ELF-1 (cell line): ENCODE results near the gene LGALS9.
"Not testable (repeated sequence)": the region's sequence is repeated elsewhere in the genome, so short reads cannot be mapped to it uniquely, and the experiment has no call there.

Experiments
- DNase-seq: peaks from one replicate; pipeline ENCODE4 v3.0.0-alpha.2; 2016; ENCODE audit warnings: low read depth, low spot score

LGALS9 gene

DNA sequence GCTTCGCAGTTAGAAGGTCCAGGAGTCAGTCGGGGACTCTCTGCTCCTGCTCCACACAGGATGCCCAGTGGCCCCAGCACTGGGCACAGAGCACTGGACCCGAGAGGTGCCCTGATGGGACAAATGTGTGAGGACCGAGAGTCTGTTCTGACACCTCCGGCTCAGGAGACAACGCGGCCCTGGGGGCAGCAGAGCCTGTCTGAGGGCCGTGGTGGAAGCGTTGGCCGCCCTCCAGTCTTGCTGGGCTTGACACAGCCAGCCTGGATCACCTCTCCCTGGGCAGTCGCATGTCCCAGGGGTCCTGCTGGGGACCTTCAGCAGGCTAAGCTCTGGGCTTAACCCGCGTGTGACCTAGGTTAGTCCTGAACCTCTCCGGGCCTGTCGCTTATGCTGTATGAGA lies 23.1 kb downstream of the LGALS9 start:
- no peak for DNase-seq

DNA sequence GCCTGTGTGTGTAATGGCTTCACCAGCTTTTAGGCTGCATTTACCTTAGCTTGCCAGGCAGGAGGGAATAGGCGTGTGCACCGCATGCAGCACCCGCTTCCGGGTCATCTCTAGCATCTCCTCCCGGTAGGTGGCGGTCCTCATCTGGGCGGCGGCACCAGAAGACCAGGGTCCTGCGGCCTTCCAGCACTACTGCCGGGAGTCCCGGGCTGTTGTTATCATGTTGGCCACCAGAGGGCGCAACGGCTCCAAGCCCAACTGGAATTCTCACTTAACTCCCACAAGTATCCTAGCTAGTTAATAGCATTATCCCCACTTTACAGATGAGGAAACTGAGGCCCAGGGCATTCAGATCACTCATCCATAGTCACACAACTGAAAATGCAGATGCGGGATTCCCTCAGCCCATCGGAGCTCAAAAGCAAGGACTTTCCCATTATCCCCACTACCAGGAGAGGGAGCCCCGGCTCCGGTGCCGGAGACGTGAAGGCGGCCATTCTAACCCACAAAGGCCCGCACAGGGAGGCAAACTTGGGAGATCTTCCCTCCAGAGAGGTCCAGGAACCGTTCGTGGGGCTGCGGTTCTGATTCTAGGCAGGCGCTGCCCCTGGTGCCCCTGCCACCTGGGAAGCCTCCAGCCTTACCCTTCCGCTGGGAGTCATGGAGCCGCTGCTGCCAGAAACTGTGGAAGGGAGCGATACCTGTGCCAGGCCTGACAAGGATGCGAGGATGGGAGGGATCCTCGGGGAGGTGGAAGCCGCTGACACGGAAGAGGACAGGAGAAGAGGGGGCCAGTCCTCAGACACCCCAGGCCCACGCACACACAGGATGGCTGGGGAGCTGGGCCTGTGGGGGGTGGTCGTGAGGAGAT lies 23.9 kb downstream of the LGALS9 start:
- DNase-seq, result peak; percentile 96

DNA sequence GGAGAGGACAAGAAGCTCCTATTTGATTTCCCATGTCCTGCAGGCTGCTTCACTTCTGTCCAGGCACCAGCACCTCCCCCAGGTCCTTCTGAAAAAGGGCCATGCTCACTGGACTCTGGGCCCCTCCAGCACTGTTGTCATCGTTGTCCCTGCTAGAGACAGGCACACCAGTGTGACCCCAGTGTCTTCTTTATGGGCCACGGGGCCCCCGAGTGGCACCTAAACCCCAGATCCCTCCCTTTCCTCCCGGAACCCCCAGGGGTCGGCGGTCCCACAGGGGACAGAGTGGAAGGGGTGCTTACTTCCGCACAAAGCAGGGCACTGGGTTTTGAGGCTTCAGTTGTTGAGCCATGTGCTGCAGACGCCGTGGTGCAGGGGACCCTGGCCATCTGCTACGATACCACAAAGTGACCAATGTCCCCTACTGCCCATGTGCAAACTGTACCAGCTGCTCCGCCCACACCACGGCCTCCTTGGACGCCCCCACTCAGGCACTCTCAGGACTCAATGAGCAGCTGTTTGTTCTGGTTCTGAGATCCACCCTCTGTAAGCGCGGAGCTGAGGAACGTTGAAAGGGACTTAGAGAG lies 24.6 kb downstream of the LGALS9 start:
- DNase-seq, result not testable (repeated sequence)

DNA sequence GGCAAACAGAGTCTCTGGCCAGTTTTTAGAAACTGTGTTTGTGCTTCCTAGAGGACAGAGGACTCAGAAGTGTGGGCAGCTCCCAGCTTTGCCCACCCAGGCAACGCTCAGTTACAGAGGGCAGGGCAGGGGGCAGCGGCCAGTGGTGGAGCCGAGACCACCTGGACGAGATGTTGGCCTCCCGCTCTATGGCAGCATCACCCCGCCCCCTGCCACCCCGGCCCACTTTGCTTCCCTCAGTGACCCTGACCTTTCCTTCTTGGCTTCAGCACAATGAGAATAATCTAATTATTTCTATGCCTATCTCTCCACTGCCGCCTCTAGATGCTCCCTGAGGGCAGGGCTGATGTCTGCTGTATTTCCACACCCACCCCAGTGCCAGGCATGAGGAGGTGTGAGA lies 25.6 kb downstream of the LGALS9 start:
- not testable (repeated sequence) for DNase-seq

DNA sequence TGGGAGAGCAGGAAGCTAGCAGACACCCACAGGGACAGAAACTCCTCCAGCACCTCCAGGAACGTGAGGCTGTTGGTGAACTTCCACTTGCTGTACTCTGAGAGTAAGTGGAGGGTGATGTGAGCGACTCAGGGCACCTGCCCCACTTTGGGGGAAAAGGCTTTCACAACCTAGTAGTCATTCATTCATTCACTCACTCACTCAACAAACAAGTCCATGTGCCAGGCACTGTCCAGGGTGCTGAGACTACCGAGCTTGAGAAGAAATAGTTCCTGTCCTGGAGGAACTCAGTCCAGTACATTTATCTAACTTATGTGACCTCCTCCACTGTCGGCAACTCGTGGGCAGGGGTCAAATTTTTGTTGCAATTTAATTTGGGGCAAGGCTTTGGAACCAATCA lies 26.6 kb downstream of the LGALS9 start:
- no peak for DNase-seq

DNA sequence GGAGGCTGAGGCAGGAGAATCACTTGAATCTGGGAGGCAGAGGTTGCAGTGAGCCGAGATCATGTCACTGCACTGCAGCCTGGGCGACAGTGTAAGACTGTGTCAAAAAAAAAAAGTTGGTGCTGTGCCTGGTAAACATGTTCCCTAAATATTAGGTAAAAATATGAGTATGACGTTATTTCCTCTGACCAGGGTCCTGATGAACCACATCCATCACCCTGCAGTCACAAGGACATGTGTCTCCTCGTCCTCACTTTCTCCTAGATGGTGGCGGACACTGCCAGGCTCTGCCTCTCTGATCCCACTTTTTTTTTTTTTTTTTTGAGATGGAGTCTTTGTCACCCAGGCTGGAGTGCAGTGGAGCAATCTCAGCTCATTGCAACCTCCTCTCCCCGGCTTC lies 28.7 kb downstream of the LGALS9 start:
- no peak for DNase-seq

DNA sequence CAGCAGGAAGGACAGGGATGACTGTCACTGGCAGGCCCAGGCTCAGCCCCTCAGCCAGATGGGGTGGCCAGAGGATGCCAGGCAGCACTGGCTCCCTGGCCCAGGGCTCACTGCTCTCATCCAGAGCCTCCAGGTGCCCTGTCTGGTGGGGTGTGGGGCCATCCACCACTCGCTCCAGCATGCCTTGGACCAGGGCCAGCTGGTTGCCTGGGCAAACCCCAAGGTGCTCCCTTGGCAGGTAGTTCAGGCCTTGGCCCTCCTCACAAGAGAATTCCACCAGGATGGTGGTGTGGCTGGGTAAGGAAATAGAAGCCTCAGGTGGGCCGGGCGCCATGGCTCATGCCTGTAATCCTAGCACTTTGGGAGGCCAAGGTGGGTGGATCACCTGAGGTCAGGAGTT lies 29.4 kb downstream of the LGALS9 start:
- no peak for DNase-seq

DNA sequence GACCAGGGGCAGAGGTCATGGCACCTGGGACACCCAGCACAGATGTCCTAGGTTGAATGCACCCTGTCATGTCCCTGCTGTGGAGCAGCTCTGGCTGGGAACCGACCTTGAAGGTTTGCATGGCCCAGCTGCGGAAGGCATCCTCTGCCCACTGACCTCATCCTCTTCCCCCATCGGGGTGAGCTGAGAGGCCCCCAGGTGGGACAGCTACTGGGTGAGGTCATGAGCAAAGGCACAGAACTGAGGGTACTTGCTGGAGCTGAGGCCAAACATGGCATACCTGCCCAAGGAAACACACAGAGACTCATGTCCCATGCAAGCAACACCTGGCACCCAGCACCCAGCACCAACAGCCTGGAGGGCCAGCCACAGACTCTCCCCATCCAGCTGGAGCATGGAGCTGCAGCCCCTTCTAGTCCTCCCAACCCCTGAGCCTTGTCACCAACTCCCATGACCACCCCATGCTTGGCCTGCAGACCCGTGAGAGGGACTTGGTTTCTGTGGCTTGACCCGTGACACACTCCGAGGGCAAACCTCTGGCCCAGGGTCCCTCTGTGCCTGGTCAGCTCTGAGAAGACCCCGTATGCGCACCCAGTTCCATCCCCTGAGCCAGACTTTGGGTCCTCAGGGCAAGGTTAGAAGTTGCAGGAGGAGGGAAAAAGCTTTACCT lies 33.1 kb downstream of the LGALS9 start:
- no peak for DNase-seq

DNA sequence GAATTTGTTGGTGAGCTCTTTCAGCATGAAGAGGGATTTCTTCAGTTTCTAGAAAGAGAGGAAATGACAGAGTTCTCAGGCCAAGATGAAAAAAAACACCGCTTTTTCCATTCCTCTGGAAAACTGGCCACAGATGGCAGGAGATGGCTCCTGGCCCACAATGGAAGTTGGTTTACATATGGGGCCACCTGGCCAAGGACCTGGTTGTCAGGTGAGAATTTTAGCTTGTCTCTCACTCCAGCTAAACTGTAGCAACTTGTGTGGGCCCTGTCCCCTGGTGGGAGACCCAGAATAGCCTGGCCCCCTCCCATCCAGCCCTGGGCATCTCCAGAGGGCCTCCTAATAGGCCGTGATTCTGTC lies 33.6 kb downstream of the LGALS9 start:
- no peak for DNase-seq

DNA sequence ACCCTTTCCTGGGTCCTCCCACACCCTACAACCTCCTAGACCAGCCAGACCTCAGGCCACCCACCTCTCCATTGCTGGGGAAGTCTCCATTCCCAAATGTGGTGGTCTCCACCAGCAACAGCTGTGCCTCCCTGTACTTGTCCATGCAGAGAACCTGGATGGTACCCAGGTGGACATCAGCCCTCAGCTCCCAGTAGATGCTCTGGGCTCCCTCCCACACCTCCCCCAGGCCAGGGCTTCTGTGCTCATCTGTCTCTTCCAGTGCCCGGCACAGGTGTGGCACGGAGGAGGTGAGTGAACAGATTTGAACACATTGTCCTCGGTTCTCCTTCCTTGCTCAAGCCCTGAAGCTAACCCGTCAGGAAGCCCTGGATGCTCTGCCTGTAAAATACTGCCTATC lies 34.6 kb downstream of the LGALS9 start:
- no peak for DNase-seq

DNA sequence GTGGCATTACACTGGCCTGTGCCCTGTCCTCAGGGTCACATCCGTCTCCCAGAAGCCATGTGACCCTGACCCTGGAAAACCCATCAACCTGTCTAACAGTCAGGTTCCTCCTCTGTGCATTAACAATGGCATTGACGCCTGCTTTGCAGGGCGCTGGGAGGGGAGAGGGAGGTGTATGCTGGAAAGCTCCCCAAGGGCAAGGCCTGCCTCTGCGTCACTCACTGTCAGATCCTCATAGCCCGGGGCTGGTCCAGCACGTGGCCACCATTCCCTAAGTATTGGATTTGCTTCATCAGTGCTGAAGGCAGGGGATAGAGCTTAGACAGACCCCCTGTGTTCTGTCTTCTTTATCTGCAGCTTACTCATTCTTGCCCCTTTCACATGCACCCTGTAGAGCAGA lies 35.3 kb downstream of the LGALS9 start:
- DNase-seq, result peak; percentile 25

DNA sequence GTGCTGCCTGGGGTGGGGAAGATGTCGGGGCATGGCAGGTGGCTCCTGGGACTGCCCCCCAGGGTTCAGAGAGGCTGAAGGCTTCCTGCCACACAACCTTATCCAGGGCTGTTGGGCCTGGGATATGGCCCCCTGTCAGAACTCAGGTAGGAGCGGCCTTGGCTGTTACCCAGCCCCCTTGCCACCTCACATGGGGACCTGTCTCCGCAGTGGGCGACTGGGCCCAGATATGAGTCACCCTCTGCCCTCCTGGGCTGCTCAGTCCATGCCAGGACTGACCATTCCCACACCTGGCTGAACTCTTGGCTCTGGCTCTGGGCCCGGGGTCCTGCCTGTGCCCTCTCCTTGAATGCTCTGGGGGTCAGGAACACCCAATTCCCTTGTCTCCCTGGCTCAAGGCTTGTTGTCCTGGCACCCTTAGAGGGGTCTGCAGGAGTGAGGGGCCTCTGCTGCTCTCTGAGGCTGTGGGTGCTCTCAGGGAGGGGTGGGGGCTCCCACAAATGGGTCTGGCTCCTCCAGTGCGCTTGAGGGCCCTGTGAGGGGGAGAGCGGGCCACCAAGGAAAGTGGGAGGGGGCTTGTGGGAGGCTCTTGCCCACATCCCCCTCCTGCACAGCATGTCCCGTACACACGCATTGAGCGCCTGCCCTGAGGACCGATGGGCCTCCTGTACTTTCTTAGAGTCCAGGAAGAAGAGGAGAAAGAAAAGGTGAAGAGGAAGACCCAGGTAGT lies 36.0 kb downstream of the LGALS9 start:
- DNase-seq, result no peak

DNA sequence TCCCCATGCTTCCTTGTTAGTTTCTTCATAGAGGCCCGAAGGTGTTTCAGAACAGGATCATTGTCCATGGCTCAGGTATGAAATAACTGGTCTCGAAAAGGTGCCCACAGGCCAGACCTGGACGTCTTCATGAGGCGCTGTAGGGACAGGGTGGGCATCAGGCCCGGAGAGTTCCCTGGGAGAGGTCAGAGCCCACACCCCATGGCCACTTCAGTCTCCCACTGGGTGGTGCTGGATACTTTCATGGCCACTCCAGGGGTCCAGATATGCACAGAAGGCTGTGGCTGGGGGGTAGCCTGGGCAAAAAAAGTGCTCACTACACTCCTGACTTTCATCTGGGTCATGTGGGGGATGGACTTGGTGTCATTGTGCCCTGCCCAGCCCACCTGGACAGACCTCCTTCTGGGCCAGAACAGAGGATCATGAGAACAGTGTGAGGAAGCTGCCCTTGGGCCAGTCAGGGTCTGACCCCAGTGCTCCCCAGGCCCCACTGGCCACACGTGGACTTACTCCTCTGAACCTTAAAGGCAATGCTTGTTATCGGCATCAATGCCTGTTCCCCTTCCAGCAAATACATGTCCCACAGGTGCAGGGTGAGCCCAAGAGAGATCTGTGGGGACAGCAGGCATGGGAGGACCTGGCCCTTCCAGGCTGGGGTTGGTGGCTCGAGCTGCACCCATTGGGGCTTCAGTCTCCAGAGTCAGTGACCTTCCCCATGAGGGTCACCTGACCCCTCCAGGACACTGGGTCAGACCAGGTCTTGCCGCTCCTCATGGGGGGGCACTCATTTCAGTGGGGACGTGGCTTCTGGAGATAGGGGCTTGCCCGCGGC lies 36.9 kb downstream of the LGALS9 start:
- no peak for DNase-seq

DNA sequence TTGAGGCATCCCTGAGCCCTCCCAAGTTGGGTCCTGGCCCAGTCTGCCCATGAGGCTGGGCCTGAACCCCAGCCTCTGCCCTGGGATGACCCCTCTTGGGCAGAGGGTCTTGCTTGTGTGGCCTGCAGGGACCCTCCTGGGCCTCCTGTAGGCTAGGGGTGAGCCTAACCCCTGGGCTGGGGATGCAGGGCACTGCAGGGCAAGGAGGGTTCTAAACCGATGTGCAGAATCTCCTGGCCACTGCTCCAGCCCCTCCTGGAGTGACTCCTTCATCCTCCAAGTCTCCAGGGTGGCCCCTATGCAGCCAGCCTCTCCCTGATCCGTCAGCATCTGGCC lies 37.5 kb downstream of the LGALS9 start:
- no peak for DNase-seq

DNA sequence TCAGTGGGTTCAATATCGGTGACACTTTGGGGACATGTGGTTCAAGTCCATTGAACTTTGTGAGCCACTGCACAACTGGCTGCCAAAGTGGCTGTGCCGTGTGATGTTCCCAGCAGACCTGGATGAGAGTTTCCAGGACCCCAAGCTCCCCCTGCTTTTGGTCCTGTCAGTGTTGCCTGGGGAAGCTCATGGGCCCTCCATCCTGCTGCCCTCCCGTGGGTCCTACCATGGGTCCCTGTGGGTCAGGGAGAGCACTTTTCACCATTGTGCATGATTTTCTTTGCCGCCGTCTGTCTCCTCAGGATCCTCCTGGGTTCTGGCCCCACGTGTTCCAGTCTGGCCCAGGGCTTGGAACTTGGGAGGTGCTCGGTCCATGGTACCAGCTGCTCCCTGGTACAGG lies 38.1 kb downstream of the LGALS9 start:
- DNase-seq, result no peak

DNA sequence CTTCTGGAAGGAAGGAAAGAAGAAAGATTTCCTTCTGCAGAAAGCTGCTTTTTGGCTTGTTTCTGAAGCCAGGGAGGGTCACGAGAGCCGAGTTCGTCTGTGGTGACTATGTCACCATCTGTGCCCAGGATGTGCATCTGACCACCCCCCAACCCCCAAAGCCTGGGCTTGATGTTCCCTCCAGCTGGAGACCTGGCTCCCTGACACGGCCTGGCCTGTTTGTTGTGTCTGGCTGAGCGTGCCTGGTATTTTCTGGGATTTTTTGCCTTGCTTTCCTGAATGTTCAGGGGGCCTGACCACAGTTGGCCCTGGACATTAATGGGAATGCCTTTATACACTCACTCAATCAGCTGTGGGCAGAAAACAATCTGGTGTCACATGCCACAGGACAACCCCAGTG lies 38.9 kb downstream of the LGALS9 start:
- no peak for DNase-seq

DNA sequence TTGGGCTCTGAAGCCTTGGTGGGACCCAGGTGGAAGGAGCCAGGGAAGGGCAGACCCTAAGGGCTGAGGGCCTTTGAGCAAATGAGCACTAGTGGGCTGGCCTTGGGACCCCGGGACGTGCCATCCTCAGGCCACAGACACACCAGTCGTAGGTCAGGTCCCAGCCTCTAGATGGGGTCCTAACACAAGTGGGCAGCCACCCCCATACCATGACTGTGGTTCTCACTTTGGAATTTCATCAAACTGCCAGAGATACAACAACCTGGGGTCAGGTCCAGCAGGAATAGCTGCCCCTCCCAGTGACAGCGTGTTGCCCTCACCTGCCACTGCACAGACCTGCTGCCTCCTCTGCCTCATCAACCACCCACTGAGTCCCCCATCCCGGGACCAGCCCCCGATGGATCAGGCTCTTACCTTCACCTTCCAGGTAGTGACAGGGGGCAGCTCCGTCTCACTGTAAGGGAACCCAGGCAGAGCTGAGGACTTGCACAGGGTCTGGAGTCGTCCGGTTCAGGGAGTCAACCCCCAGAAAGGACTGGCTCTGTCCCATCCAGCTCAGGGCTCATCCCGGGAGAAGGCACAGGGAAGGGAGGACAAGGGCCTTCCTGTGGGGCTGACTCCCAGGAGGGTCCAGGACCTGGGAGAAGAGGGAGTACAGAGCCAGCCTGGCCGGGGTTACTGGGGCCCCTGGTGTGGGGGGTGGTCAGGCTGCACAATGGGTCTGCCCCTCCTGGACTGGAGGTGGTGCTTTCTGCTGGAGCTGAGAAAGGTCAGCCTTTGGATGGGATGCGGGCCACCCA lies 40.0 kb downstream of the LGALS9 start:
- no peak for DNase-seq

DNA sequence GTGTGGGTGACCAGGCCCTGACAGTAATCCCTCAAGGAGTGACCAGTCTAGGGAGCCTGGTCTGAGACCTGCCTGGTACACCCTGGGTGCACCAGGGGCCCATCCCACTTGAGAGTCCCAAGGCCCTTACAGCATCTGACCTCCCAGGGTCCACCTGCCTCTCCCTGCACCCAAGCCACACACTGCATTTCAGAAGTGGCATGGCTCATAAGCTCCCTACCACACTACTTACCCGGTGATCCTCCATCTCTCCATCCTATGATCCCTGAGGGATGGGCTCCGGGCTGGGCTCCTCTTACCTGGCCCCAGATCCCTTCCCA lies 40.6 kb downstream of the LGALS9 start:
- DNase-seq, result no peak

DNA sequence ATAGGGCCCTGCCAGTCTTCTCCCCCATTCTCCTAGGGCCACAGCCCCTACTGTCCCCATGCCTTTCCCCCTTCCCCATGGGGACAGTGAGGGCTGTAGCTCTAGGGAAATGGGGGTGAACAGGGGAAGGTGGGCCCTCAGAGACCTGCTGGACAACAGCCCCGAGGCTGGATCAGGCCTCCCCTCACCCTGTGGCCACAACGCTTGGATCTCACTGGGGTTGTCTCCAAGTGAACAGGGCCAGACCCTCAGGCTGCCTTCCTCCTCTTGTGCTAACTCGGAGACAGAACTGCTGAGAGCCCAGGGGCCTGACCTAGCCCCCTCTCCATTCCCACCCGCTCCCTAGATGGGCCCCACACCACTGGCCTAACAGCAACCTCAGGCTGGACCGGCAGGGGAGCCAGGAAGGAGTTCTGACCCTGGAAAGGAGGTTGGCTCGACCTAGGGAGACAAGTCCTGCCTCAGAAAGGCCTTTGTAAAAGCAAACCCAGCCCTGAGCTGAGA lies 41.0 kb downstream of the LGALS9 start:
- not testable (repeated sequence) for DNase-seq

DNA sequence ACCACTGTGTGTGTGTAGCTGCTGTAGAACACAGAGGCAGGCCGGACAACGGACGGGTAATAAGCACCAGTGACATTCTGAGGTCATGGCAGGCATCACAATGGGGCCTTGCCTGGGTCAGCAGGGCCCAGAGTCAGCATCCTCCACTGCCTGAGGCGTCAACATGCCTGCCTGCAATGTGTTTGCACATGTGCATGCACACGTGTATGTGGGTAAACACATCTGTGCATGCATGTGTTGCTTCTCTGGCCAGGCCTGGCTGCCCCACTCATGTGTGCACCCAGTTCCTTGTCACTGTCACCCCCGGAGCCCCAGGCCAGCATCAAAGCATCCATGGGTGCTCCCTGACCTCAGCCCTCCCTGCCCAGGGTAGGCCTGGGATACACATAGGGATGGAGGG lies 43.3 kb downstream of the LGALS9 start:
- DNase-seq, result no peak

DNA sequence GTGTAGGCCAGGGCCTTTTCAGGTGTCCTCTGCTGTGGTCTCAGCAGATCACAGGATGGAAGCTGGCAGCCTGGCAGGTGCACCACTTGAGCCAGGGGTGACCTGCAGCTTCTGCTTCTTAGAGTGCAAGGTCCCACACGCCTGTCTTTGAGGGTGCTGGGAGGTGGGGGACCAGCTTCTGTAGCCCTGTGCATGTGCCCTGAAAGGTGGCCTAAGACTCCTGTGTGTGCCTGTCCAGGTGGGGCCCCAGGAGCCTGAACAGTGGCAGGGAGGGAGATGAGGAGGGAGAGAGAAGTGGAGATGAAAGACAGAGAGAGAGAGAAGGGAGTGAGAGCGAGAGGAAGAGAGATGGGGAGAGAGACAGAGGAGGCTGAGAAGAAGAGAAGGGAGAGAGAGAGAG lies 46.2 kb downstream of the LGALS9 start:
- no peak for DNase-seq
